ENCODE measurements around the gene TXNRD2.
"Not testable (repeated sequence)": the region's sequence is repeated elsewhere in the genome, so short reads cannot be mapped to it uniquely, and the experiment has no call there.

Gene TXNRD2

GRCh38 chr22:19948057-19948760 lies 6.6 kb upstream of the TXNRD2 start:
- no peak for DNase-seq (ENCODE audit: low spot score)

GRCh38 chr22:19943082-19944026 lies 1.7 kb upstream of the TXNRD2 start:
- peak; percentile 84 for DNase-seq (ENCODE audit: low spot score)

- peak; percentile 61 for DNase-seq (ENCODE audit: low spot score)
Measured at GRCh38 chr22:19942157-19943081, 801 bp upstream of the TXNRD2 start.

- DNase-seq (ENCODE audit: low spot score), result peak; percentile 45
Measured at GRCh38 chr22:19940536-19941364, 868 bp downstream of the TXNRD2 start.

- no peak for DNase-seq (ENCODE audit: low spot score)
Measured at GRCh38 chr22:19937616-19938473, 3.8 kb downstream of the TXNRD2 start.

- DNase-seq (ENCODE audit: low spot score), result no peak
Measured at GRCh38 chr22:19936513-19936912, 5.1 kb downstream of the TXNRD2 start.

- DNase-seq (ENCODE audit: low spot score), result not testable (repeated sequence)
Measured at GRCh38 chr22:19935123-19935718, 6.4 kb downstream of the TXNRD2 start.

- no peak for DNase-seq (ENCODE audit: low spot score)
Measured at GRCh38 chr22:19933341-19934241, 8.0 kb downstream of the TXNRD2 start.

- DNase-seq (ENCODE audit: low spot score), result no peak
Measured at GRCh38 chr22:19932367-19933206, 9.0 kb downstream of the TXNRD2 start.

GRCh38 chr22:19931514-19931913 lies 10.1 kb downstream of the TXNRD2 start:
- no peak for DNase-seq (ENCODE audit: low spot score)

- no peak for DNase-seq (ENCODE audit: low spot score)
Measured at GRCh38 chr22:19930551-19931486, 10.8 kb downstream of the TXNRD2 start.

- DNase-seq (ENCODE audit: low spot score), result no peak
Measured at GRCh38 chr22:19929586-19930550, 11.8 kb downstream of the TXNRD2 start.

GRCh38 chr22:19928207-19928606 lies 13.4 kb downstream of the TXNRD2 start:
- no peak for DNase-seq (ENCODE audit: low spot score)

GRCh38 chr22:19927696-19928095 lies 13.9 kb downstream of the TXNRD2 start:
- no peak for DNase-seq (ENCODE audit: low spot score)

- not testable (repeated sequence) for DNase-seq (ENCODE audit: low spot score)
Measured at GRCh38 chr22:19926028-19926427, 15.6 kb downstream of the TXNRD2 start.
